Myocyte (in vitro differentiated cells): ENCODE data around the gene GMPR2. TPM values are rescaled to one million over a fixed set of nuclear protein-coding genes. Genes with fewer than 3 reads are reported as not detected.
A peak's percentile ranks its signal among the peaks of the same experiment; 100 is the strongest.
"Not testable (repeated sequence)": the region's sequence is repeated elsewhere in the genome, so short reads cannot be mapped to it uniquely, and the experiment has no call there.

Source experiments
- DNase-seq: peaks from one replicate; pipeline ENCODE4 v3.0.0-alpha.2; 2012; ENCODE audit warnings: low read depth
- total RNA-seq: library from RNA; depleted of rRNA; stranded (reverse); fragments of >200 nt; gene quantifications from 2 replicates; pipeline ENCODE4 v1.2.3, GENCODE V29; 2014

Gene GMPR2
- total RNA-seq, 1 donor from 2014 or later = 60.8 TPM

DNA sequence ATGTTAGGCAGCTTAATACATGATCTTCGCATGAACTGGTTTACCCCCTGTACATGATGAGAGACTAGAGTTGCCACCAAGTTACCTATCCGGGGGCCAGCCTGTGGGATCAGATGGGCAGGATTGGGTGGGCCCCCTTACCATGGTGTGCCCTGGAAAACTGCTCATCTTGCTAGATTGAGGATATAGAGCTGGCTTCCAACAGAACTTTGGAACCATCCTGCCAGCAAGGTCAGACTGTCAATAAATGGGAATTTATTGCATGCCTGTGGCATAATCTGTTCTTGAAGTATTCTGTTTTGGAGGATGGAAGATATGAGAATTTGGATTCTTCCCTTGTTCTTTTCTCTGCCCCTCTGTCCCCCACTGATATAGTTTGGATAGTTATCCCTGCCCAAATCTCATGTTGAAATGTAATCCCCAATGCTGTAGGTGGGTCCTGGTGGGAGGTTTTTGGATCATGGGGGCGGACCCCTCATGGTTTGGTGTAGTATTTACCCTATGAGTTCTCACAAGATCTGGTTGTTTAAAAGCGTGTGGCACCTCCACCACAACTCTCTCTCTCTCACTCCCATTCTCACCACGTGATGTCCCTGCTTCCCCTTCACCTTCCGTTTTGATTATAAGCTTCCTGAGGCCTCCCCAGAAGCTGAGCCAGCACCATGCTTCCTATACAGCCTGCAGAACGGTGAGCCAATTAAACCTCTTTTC is 33.8 kb upstream of the GMPR2 start:
- DNase-seq = no peak

DNA sequence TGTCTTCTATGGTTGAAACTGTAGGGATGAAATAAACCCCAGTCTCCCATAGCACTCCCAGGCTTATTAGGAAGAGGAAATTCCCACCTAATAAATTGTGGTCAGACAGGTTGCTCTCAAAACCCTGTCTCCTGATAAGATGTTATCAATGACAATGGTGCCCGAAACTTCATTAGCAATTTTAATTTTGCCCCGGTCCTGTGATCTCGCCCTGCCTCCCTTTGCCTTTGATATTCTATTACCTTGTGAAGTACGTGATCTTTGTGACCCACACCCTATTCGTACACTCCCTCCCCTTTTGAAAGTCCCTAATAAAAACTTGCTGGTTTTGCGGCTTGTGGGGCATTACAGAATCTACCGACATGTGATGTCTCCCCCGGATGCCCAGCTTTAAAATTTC is 30.2 kb upstream of the GMPR2 start:
- not testable (repeated sequence) for DNase-seq

DNA sequence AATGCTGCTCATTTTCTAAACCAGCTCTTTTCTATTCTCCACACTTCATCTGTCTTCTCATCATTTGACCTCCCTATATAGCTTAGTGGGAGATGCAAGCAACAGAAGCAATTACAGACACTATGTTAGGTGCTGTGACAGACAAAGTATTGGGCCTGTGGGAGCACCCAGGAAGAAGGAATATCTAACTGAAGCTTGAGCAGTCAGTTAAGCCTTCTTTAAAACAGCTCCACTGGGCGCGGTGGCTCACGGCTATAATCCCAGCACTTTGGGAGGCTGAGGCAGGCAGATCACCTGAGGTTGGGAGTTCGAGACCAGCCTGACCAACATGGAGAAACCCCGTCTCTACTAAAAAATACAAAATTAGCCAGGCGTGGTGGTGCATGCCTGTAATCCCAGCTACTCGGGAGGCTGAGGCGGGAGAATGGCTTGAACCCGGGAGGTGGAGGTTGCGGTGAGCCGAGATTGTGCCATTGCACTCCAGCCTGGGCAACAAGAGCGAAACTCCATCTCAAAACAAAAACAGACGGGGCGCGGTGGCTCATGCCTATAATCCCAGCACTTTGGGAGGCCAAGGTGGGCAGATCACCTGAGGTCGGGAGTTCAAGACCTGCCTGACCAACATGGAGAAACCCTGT is 29.4 kb upstream of the GMPR2 start:
- not testable (repeated sequence) for DNase-seq

DNA sequence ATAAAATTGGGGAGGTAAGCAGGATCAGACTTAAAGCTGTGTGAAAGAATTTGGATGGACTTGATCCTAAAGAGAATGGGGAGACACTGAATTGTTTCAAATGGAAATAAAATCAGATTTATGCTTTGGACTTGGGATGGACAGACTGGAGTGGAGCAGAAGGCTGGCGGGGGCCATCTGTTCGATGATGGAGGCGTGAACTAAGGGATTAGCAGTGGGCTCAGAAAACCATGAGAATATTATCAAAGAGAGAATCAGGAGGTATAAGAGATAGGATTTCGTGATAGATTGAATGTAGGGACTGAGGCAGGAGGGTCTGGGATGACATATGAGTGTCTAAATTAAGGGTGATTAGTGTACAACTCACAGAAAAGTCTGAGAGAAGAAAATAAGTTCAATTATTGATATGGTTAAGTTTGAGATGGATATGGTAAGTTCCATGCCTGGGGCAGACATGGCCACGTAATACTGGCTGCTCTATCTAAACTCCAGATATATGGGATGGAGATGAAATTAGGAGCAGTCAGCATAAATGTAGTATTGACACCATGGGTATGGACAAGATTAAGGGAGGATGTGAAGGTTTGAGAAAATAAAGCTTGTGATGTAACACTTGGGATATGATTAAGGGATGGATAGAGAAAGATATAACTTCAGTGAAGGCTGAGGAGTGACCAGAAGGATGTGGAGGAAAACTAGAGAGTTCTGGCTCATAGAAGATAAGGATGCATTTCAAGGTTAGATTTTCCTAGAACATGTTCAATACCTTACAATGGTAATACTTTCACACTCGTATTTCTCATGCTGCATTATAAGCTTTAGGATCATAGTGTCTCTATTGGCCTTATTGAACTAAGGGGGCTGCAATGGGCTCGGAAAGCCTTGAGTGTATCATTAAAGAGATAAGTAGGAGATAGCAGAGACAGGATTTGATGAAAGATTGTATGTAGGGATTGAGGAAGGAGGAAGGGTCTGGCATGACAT is 28.3 kb upstream of the GMPR2 start:
- DNase-seq = no peak

DNA sequence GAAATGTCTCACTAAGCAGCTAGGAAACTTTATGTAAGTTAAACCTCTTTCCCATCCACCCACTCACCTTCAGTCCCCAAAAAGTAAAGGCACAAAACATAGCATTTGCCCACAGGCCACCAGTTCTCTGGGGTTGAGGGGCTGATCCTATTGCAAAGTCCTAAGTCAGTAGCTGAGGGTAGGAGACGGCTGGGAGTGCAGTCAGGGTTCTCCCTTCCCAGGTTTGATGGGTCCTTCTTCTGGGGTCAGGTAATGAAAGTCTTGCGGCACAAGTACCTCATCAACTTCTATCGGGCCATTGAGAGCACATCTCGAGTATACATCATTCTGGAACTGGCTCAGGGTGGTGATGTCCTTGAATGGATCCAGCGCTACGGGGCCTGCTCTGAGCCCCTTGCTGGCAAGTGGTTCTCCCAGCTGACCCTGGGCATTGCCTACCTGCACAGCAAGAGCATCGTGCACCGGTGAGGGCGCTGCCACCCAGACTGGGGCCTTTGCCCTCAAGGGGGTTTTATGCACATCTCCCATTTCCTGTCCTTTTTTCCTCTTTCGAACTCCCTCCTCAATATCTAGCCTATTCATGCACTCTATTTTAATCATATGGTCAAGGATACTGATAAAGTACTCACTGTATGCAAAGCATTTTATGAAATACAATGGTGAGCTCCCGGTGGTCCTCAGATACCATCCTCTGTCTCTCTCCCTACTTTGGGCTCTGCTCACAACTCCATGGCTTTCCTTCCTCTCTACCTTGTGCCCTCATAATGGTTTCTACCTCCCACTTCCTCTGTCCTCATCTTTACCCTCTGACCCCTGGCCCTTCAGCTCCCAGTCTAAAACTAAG is 26.2 kb upstream of the GMPR2 start:
- no peak for DNase-seq

DNA sequence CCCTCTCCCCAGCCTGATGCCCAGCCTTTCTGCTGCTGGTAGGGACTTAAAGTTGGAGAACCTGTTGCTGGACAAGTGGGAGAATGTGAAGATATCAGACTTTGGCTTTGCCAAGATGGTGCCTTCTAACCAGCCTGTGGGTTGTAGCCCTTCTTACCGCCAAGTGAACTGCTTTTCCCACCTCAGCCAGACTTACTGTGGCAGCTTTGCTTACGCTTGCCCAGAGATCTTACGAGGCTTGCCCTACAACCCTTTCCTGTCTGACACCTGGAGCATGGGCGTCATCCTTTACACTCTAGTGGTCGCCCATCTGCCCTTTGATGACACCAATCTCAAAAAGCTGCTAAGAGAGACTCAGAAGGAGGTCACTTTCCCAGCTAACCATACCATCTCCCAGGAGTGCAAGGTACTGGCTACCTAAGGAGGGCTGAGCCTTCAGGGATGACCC is 25.6 kb upstream of the GMPR2 start:
- DNase-seq = no peak

DNA sequence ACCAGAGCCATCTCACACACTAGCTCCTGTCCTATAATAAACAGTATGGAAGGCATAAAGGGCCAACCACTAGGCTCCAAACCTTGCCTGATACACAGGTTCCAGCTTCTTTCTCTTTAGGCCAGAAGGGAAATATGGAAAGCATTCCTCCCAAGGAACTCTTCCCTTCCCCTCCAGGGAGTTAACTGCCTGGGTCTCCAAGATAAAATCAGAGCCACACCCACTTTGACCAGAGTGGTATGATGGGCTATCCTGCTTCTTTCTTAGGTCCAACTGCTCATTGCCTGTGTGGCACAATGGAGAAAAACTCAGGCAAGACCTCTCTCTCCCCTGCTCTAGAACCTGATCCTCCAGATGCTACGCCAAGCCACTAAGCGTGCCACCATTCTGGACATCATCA is 25.1 kb upstream of the GMPR2 start:
- DNase-seq = no peak

DNA sequence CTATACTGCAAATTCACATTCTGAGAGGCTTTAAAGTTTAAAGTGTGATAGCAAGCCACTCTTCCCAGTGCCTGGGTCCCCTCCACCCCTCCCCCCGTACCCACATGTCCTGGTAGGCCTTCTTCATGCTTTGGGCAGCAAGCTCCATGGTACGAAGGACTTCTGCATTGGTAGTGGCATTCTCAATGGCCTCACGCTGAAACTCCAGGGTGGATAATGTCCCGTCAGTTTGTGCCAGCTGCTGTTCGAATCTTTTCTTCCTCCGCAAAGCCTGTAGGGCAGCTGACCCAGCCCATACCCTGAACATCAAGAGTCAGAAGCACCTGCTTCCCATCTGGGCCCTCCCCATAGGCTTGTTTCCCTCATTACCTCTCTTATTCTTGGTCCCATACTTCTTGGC is 21.4 kb upstream of the GMPR2 start:
- DNase-seq = no peak

DNA sequence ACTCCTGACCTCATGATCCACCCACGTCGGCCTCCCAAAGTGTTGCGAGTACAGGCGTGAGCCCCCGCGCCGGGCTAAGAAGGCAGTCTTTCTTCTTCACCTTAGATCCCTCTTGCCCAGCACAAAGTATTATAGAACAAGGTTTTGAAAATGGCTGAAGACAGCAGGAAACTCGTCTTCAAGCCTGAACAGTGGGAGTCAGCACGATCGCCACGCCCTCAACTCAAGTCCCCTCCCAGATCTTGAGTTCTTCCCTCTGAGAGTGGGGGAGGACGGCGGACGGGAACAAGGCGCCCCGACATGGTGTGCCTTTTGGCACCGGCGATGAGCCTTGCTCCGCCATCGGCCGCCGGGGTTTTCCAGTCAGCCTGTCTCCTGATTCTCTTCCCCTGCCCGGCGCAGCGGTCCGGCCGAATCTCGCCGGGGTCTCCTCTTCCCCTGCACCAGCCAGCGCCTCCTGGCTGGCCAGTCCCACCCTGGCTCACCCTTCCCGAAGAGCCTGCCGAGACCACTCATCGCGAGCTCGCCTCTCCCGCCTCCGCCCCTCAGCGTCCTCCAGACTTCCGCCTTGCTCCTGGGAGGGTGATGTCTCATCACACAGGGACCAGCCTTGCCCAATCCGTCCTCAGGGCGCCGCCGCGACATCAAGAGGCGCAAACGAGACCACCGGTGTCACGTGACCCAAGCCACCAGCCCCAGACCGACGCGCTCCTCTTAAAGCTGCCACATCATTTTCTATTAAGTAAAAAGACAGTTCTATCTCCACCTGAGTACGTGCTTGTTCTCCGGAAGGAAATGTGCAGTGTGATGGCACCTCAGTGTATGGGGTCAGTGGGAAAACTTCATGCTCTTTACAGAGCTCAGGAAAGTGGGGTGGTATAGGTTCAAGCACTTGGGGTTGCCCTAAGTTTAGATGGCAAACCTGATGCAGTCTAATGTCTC is 19.5 kb upstream of the GMPR2 start, which contains the start of gene CHMP4A:
Gene CHMP4A, minus strand, starts transcription at position 565 of the 942 bp plus-strand sequence. Its CDS starts 49 bp downstream, at position 516.
- peak; percentile 99 for DNase-seq

DNA sequence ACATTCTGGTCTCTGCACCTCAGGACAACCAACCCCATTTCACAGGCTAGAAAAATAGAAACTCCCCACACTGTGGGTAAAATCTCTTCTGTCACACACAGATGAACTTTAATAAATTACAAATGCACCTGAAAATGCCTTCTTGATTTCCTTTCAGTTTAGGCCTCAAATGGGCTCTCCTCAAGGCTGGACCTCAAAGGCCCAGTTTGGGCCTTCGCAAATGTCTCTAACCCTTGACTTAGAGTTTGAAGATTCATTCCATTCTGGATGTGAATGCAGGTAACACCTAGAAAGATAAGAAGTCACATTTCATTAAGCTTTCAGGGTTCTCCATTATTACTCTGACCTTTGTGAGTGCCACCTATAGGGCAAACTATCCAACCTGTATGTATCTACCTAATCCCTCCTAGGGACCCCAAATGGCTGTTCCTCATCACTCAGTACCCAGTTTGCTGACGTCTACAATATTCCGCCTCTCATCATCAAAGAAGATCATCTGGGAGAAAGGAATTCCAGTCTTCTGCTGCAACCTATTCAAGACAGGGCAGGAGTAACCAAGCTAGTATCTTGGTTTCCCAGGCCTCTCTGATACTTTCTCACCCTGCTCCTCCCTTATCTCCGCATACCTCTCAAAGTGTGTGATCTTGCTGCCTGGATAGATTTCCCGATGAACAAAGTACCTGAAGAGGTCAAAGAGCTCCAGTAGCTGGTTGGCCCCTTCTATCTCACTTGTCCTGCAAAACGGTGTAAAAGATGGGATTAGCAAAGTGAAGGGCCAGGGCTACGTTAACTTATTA is 18.7 kb upstream of the GMPR2 start:
- no peak for DNase-seq

DNA sequence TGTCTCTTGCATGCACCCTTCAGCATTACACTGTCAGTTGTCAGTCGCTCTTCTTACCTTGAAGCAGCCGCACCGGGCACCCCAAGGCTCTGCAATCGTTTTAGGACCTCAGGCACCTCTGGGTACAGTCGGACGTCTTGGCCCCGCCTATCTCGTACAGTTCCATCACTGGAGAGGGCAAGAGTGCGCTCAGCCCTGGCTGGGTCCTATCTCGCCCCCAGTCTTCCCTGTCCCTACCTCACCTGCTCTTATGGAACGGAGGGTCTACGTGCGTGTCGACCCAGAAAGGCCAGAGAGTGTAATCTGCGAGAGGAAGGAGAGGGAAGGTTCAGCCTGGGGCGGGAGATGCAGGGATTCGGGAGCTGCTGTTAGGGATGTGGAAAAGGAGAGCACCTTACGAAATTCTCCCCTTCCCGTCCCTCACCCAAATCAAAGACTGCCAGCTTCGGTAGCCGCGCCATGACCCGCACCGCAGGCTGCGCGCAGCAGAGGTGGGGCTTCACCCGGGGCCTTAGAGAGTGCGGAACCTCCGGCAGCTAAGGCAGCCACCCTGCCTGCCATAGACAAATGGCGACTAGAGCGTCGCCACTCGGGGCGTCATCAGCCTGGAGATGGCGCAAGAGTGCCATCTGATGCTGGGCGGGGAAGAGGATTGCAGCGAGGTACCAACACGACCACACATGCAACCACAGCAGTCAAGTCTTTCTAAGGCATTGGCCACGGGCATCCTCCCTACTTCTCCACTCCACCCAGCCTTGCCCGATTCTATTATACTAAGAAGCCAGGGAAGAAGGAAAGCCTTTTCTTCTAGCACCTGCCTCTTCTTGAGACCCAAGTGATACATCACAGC is 17.0 kb upstream of the GMPR2 start, which contains the start of gene MDP1:
Gene MDP1, minus strand, starts transcription at position 572 of the 850 bp plus-strand sequence. Its CDS starts 111 bp downstream, at position 461.
- DNase-seq = peak; percentile 93

DNA sequence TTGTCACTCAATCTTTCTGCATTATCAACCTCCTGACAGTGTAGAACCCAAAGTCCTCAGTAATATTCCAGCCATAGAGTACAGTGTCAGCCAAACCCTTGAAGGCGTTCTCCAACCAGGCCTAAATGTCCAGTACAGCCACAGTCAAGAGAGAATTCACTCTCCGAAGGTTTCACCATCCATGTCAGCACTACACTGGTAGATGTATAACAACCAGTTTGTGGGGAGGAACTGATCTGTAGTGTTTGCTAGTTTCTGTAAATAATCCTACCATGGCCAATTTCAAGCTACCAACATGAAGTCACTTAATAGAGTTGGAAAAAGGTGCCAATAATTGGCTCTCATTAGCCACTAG is 16.4 kb upstream of the GMPR2 start:
- no peak for DNase-seq

DNA sequence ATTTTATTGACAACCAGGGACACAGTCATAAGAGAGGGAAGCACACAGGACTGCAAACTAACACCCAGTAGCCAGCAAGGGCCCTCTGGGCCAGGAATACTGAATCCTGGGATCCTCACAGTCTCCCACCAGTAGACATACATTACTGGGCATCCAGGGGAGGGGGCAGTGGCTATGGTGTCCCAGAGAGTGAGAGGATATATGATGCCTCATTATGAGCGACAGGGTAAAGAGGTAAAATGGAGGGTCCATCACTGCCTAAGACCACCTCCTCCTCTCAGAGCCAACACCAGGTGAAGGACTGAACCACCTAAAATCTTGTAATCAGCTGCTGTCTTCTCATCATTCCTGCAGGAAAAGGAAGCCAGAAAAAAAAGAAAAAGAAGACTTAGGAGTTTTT is 15.9 kb upstream of the GMPR2 start:
- not testable (repeated sequence) for DNase-seq

DNA sequence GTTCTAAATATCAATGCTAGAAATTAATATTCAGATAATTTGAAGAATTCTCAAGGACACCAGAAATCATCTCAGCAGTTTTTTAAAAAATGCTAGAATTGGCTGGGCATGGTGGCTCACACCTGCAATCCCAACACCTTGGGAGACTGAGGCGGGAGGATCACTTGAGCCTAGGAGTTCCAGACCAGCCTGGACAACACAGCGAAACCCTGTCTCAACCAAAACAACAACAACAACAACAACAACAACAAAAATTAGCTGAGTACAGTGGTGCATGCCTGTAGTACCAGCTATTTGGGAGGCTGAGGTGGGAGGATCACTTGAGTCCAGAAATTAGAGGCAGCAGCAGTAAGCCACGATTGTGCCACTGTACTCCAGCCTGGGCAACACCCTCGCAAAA is 13.6 kb upstream of the GMPR2 start:
- DNase-seq = no peak

DNA sequence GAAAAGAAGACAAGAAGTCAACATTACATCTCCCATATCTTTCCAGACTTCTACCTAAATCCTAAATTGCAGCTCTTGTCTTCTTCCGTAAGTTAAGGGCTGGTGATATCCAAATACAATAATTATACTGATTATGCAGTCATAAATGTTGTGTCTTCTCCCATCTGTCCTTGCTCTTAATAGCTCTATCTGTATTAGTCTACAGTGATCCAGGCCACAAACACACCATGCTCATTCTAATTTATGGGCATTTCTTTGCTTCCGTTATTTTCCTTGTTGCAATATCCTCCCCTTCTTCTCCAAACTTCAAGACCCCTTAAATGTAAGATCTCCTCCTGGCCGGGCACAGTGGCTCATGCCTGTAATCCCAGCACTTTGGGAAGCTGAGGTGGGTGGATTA is 13.2 kb upstream of the GMPR2 start:
- no peak for DNase-seq

DNA sequence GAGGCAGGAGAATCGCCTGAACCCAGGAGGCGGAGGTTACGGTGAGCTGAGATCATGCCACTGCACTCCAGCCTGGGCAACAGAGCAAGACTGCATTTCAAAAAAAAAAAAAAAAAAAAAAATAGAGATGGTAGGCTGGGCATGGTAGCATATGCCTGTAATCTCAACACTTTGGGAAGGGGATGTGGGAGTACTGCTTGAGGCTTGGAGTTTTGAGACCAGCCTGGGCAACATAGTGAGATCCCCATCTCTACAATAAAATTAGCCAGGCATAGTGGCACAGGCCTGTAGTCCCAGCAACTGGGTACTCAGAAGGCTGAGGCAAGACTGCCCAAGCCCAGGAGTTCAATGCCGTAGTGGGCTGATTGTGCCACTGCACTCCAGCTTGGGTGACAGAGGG is 9.7 kb upstream of the GMPR2 start:
- not testable (repeated sequence) for DNase-seq

DNA sequence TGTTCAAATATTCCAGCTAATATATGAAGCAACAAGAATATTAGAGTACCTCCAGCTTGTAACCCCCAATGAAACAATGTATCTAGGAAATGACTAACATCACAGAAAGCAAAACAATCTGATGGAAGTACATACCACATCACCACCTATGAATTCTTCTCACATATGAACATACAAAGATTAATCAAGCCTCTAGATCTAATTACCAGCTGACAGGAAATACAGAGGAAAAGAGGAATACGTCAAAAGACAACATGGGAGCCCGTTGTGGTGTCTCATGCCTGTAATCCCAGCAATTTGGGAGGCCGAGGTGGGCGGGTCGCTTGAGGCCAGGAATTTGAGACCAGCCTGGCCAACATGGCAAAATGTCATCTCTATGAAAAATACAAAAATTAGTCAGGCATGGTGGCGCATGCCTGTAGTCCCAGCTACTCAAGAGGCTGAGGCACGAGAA is 8.1 kb upstream of the GMPR2 start:
- DNase-seq = peak; percentile 27

DNA sequence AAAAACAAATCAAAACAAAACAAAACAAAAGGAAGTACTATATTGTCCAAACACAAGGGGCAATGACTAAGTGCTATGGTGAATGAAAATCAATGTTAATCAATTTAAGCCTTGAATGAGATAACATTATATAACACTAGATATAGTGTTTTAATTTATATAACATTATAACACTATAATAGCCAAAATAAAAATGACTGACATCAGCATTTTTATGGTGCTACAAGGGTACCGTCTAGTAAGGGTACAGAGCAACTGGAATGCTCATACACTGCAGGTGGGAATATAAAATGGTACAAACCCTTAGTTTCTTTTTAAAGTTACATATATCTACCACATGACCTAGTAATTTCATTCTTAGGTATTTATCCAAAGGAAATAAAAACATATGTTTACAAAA is 6.3 kb upstream of the GMPR2 start:
- DNase-seq = no peak
